Cerebellar cortex (tissue), 1 donor: ENCODE results near the gene NUAK1.
A peak's percentile ranks its signal among the peaks of the same experiment; 100 is the strongest.

Source experiments
- DNase-seq: peaks from one replicate; pipeline ENCODE4 v3.0.0-alpha.2; 2015; ENCODE audit warnings: low spot score

Gene NUAK1

DNA sequence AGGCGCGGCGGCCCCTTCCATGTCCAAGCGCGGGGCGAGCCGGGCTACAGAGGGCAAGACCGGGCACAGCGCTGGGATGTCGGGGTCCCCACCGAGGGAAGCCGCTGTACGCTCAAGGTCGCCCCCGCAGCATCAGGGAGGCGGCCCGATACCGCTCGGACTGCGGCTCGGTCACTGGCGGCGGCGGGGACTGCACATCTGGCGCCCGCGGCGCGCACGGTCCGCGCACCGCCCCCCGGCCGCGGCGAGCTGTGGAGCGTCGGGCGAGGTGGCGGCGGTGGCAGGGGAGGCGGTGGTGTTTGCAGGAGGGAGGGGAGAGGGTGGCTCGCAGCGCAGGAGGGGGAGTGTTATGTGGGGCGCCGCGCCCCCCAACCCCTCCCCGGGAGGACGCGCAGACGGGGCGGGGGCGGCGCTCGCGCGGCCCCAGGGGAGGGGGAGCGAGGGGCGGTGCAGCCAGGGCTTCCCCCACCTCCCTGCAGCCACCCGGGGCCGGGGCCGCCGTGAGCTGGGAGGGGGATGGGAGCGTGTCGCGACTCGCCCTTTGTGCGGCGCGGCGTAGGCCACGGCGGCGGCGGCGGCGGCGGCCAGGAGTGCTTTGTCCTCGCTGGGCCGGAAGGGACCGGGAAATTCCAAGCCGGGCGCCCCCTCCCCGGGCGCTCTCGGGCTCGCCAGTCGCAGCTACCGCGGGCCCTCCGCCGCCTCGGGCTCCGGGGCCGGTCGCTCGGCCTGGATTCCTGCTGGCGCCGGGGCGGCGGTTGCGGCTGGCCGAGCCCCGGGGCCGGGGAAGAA is at the start of gene NUAK1:
Gene NUAK1, minus strand, starts transcription at position 322 of the 789 bp plus-strand sequence. Its CDS starts 301 bp downstream, at position 21.
- no peak for DNase-seq

DNA sequence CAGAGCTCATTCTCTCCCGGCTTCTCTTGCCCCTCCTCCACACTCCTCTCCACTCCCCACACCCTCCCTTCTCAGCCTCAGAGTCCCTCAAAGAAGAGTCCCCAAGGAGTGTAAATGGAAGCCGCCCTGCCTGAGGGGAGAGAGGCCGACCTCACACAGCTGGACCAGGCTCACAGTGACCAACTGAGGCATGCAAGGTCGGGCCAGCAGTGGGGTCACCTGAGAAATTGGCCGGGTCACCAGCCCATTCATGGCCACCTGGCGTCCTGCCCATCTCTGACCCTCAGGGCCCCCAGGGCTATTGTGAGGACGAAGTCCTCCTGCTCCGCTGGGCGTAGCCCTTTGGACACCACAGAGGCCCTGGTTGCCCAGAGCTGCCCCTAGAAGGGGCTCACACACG is 49.5 kb upstream of the NUAK1 start:
- no peak for DNase-seq

DNA sequence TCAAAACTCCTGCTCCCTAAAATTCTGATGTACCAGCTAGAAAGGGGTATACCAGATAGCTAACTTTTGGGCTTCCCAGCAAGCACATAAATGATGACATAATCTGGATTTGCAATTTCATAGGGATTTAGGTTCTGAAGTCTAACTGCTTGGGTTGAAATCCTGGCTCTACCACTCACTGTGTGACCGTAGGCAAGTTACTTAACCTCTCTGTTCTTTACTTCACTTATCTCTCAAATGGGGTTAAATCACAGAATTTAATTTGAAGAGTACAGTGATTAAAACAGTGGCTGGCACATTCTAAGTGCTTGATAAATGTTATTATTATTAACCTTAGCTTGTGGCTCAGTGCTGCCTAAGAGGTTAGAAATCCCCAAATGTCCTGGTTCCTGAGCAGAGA is 49.1 kb upstream of the NUAK1 start:
- DNase-seq = no peak

GRCh38 chr12:106187155-106187789 is 48.5 kb upstream of the NUAK1 start:
- DNase-seq = no peak

DNA sequence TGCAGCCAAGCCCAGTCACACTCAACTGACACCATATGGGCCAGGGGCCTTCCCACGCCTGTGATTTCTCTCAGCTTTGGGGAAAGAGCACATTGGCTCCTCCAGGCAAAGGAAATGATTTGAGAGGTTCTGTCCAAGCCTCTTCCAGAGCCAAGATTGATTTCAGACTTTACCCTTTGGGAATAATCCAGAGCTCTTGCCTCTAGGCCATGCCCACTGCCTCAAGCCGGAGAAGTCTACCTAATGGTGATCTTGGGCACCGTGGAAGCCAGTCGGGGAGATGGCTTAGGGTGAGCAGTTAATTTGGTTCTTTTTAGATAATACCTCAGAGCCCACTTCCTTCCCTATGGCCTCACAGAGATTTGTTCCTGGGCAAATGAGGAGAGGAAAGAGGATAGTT is 45.0 kb upstream of the NUAK1 start:
- no peak for DNase-seq

DNA sequence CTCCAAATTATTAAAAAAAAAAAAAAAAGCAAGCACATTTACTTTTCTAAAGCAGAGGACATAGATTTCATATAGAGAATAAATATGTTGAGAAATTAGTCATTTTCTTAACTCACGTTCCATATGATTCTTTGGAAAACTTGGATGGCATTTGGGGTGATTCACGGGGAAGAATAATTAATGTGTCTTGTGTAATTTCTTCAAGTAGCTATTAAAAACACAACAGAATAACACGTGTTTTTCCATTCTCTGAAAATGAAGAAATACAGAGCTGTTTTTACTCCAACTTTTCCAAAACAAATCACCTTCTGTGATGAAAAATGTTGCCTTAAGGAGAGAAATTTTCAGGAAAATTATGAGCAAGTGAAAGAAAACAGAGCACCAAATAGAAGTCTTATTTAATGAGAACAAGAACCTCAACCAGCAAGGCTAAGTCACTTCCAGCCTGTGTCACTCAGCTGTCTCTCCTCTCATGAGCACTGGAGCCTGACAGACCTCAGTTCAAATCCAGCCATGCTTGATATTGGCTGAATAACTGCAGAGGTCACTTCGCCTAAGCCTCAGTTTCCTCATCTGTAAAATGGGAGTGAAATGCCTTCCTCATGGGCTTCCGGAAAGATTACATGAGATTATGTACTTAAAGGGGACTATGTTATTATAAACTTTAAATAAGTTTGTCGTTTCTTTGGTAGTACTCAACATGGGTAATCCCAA is 42.8 kb upstream of the NUAK1 start:
- DNase-seq = no peak

DNA sequence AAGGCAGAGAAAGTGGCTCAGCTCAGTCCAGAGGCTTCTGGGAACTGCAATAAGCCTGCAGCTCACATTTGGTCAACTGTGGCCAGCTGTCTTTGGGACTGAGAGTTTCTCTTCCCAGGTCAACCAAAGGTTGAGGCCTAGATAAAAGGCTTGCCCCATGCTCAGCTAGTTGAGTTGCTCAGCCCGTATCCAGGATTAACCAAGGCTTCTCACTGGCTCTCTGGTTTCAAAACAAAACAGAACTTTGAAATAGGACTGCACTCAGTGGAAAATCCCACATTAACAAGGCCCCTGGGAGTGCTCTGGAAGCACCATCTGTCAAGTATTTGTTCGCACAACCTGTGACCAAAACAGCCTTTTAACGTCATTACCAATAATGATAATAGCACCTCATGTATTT is 40.3 kb upstream of the NUAK1 start:
- DNase-seq = no peak

DNA sequence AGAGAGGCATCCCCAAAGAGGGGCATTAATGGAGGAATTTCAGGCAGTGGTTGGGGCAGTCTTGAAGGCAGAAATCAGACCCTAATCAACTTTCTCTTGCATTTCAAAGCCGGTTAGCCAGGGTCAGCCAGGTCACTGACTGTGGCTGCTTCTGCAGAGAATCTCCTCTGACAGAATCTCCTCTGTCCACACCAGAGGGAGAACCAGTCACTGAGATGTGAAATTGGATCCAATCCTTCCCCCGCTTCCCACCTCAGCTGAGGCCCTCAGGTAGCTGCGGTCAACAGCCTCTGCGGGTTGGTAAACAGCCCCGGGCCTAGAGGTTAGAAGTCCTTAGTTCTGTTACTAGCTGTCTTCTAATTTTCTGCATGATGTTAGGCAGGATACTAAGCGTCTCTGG is 39.8 kb upstream of the NUAK1 start:
- no peak for DNase-seq

DNA sequence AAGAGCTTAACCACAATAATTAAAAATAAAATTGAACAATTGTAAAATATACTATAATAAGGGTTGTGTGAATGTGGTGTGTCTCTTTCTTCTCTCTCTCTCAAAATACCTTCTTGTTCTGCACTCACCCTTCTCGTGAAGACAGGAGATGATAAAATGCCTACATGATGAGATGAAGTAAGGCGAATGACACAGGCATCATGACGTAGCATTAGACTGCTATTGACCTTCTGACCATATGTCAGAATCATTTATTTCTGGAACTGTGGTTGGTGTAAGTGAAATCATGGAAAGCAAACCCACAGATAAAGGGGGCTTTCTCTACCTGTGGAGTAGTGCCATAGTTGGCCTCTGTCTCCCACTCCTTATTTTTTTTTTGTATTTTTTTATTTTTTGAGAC is 37.8 kb upstream of the NUAK1 start:
- DNase-seq = no peak

DNA sequence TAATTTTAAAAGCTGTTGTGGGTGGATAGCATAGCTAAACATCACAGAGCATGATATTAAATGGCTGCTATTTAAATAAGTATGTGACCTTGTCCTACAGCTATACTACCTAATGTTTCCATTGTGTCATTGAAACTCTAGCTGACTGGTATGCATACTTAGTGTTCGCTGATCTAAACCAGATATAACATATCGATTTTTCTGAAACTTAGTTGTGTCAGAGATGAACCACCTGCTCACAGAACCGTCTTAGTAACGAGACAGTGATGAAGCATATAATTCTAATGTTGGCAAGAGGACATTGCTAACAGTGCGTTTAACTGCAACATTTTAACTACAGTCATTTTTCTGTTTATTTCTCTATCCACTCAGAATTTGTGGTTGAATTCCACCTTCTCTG is 36.1 kb upstream of the NUAK1 start:
- no peak for DNase-seq

GRCh38 chr12:106173442-106173841 is 34.7 kb upstream of the NUAK1 start:
- no peak for DNase-seq

DNA sequence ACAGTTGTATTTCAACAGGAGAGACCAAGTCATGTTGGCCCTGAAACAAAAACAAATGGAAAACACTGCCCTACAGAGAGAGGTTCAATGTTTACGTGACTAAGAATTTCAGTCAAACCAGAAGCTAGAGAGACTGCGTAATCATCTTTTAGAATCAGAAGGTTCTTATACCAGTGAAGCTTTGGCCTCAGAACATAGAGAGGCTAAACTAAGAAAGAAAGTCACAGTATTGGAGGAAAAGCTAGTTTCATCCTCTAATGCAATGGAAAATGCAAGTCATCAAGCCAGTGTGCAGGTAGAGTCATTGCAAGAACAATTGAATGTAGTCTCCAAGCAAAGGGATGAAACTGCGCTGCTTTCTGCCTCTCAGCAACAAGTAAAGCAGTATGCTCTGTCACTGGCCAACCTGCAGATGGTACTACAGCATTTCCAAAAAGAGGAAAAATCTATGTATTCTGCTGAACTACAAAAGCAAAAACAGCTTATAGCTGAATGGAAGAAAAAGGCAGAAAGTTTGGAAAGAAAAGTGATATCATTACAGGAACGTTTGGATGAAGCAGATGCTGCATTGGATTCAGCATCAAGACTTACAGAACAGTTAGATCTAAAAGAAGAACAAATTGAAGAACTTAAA is 32.5 kb upstream of the NUAK1 start:
- no peak for DNase-seq

- DNase-seq = no peak
Observed at GRCh38 chr12:106170285-106170684, 31.5 kb upstream of the NUAK1 start.

- DNase-seq = no peak
Observed at GRCh38 chr12:106163712-106164111, 25.0 kb upstream of the NUAK1 start.

GRCh38 chr12:106161491-106161890 is 22.7 kb upstream of the NUAK1 start:
- DNase-seq = no peak

DNA sequence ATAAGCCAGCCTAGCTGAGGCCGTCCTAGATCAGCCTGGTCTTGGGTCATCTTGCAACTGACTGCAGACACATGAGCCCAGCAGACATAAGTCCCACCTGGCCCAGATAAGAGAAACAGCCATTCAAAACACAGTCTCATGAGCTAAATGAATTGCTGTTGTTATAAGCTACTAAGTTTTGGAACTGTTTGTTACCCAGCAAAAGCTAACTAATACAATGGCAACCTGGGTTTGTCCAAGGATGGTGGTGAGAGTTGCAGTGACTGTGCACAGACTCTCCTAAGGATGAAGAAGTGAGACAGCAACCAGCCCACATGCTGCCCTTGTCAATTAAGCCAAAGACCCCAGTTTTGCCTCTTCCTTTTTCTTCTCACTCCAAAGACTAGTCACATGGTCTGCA is 22.2 kb upstream of the NUAK1 start:
- no peak for DNase-seq

- no peak for DNase-seq
Observed at GRCh38 chr12:106157802-106158201, 19.0 kb upstream of the NUAK1 start.

DNA sequence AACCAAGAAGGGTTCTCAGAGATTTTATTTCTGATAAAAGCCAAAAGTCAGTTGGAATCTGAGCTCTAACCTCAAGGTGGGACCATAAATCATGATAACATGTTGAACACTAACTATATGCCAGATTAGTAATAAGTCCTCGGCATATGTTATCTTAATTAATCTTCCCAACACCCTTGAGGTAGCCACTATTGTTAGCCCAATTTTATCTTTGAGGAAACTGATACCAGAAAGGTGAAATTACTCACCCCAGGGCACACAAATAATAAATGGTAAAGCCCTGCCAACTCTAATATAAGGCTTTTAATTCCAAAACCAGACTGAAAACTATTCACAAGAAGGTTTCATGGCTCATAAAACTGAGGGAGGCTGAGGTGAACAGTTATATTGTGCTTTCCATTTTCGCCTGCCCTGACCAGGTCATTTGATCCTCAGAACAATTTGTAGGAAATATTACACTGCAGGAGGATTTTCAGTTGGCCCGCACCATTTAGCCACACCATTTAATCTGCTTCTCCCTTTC is 16.1 kb upstream of the NUAK1 start:
- DNase-seq = no peak

DNA sequence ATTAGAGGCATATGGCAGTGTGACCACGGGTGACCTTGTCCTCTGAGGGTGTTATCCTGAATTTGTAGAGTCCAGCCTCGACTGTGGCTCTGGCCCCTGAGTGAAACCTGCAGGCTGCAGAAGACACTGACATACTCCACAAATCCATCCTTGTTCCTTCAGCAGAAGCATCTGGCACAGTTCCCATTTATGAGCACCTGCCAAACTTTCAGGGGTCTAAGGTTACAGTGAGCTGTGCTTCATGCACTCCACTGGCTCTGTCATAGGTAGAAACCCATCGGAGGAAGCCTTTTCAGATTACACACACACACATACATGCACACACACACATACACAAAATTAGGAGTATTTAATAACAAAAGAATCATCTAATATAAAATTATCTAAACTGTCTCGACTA is 13.6 kb upstream of the NUAK1 start:
- DNase-seq = no peak

DNA sequence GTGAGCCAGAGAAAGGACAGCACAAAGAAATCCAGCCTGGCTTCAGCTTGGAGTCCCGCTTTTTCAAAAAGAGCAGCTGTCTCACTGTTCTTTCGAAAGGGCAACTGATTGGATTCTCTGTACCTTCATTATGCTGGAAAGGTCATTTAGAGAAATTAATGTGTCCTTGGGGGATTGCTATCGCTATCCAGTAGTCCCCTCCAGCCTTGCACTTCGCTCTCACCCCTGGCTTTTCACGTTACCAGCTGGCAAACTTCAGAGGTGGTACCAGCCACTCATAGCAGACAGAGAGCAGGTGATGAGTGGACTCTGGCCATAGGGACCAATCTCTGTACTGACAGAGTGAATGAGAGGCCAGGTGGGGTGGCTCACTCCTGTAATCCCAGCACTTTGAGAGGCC is 11.8 kb upstream of the NUAK1 start:
- DNase-seq = no peak

GRCh38 chr12:106149096-106149784 is 10.5 kb upstream of the NUAK1 start:
- peak; percentile 51 for DNase-seq

DNA sequence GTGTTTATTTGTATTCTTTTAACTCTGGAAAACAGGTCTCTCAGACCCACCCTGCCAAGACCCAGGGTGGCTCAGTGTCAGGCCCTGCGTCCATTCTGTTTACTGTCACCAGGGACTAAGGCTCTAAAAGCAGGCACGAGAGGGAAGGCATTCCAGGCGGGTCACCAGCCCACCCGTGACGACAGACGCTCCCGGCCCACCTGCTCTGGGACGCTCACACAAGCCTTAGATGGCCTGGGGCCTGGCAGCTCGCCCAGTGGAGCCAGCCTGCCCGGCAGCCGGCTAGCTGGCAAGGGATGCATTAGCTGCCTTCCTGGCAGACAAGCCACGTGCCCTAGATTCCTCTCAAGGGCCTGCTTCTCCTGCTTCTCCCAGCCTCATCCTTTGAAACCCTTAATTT is 9.2 kb upstream of the NUAK1 start:
- DNase-seq = peak; percentile 95
